ENCODE measurements around the gene TMEM154.
A peak's percentile ranks its signal among the peaks of the same experiment; 100 is the strongest.

The TMEM154 gene

DNA sequence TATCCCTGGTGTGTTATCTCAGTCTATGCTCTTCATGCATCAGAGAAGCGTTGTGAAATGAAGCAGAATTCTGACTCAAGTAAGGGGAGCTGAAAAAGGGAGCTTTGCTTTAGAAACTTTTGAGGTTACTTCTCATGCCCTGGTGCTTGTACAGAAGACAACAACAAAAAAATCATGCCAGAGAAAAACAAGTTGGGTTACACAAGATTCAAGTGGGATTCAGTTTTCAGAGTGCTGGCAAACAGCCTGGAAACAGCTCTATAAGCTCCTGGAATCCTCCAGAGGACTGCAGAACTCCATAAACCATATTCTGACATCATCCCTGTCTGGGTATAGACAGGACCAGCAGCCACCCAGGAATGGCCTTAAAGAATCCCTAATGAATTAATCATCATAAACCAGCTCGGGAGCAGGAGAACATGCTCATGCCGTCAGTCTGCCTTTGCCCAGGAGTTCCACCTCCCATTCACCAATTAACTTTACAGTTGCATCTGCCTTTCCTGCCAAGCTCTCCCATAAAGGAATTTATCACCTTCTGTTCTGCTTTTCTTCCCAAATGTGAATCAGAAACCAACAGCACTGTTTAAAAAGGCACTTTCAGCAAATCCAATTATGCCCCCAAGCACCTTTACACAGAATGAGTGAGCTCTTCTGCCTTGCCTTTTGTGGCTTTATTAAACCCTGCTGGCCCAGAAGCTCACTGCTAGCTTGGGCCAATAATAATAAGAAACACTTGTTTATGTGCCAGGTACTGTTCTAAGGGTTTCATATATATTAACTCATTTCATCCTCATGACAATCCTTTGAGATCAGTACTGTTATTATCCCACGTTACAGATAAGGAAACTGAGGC is 89.4 kb downstream of the TMEM154 start:
- no peak overlapping the region for H3K4me3 ChIP-seq (ENCODE audit: low read depth, low read length)
- DNase-seq (ENCODE audit: low read depth), result peak; percentile 56
- TF ChIP-seq, protein P1, sequence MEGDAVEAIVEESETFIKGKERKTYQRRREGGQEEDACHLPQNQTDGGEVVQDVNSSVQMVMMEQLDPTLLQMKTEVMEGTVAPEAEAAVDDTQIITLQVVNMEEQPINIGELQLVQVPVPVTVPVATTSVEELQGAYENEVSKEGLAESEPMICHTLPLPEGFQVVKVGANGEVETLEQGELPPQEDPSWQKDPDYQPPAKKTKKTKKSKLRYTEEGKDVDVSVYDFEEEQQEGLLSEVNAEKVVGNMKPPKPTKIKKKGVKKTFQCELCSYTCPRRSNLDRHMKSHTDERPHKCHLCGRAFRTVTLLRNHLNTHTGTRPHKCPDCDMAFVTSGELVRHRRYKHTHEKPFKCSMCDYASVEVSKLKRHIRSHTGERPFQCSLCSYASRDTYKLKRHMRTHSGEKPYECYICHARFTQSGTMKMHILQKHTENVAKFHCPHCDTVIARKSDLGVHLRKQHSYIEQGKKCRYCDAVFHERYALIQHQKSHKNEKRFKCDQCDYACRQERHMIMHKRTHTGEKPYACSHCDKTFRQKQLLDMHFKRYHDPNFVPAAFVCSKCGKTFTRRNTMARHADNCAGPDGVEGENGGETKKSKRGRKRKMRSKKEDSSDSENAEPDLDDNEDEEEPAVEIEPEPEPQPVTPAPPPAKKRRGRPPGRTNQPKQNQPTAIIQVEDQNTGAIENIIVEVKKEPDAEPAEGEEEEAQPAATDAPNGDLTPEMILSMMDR (IDR thresholded peaks at IDR 0.05; ENCODE audit: control insufficient read depth, extremely low read depth, insufficient read depth), result no peak

DNA sequence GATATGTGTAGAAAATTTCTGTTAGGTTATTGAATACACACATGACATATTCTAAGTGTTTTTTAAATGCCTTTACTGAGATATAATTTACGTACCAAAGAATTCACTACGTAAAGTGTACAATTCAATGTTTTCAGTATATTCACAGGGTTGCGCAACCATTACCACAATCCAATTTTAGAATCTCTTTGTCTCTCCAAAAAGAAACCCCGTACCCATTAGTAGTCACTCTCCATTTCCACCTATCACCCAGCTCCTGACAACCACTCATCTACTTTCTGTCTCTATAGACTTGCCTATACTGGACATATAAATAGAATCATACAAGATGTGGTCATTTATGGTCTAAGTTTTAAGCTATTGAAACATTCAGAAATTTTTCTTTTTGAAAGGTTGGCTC is 90.9 kb downstream of the TMEM154 start:
- no peak overlapping the region for H3K4me3 ChIP-seq (ENCODE audit: low read depth, low read length)
- TF ChIP-seq, protein P1 (IDR thresholded peaks at IDR 0.05; ENCODE audit: control insufficient read depth, extremely low read depth, insufficient read depth), result no peak
- DNase-seq (ENCODE audit: low read depth), result no peak

DNA sequence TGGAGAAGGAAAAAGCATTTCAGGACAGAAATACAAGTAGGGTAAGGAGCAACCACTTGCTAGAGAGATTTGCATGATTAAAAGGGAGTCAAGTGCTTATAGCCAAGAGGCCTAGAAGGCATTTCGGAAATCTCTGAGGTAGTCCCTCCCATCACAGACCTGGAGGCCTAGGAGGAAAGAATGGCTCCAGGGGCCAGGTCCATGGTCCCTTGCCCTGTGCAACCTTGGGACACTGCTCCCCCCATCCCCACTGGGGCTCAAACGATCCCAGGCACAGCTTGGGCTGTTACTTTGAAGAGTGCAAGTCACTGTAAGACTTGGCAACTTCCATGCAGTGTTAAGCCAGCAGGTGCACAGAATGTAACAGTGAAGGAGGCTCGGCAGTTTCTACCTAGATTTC is 92.7 kb downstream of the TMEM154 start:
- no peak for DNase-seq (ENCODE audit: low read depth)
- TF ChIP-seq, protein P1 (IDR thresholded peaks at IDR 0.05; ENCODE audit: control insufficient read depth, extremely low read depth, insufficient read depth), result no peak
- H3K4me3 ChIP-seq (ENCODE audit: low read depth, low read length), result no peak overlapping the region

DNA sequence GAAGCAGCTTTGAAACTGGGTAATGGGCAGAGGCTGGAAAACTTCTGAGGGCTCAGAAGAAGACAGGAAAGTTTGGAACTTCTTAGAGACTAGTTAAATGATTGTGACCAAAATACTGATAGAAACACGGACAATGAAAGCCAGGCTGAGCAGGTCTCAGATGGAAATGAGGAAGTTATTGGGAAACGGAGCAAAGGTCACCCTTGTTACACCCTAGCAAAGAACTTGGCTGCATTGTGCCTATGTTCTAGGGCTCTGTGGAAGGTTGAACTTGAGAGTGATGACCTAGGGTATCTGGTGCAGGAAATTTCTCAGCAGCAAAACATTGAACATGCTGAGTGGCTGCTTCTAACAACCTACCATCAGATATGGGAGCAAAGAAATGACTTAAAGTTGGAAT is 93.1 kb downstream of the TMEM154 start:
- H3K4me3 ChIP-seq (ENCODE audit: low read depth, low read length), result no peak overlapping the region
- DNase-seq (ENCODE audit: low read depth), result no peak
- TF ChIP-seq, protein P1 (IDR thresholded peaks at IDR 0.05; ENCODE audit: control insufficient read depth, extremely low read depth, insufficient read depth), result no peak

DNA sequence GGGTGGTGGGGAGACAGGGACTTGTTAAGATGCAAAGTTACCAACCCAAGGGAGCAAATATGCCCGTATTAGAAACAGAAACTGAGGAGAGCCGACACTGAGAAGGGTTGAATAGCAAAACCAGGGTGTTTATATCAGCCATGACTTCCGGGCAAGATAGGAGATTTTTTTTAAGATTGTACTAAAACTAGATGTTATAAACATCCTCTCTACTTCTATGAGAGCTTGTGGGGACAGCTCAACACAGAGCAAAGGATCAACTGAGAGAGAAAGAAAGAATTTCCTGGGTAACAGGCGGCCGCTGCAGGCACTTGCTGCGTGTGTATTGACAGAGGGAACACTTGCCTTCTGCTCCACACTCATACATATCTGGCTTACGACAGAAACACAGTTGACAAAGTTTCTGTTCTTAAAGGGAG is 94.8 kb downstream of the TMEM154 start:
- H3K4me3 ChIP-seq (ENCODE audit: low read depth, low read length), result no peak overlapping the region
- DNase-seq (ENCODE audit: low read depth), result no peak
- TF ChIP-seq, protein P1 (IDR thresholded peaks at IDR 0.05; ENCODE audit: control insufficient read depth, extremely low read depth, insufficient read depth), result no peak

DNA sequence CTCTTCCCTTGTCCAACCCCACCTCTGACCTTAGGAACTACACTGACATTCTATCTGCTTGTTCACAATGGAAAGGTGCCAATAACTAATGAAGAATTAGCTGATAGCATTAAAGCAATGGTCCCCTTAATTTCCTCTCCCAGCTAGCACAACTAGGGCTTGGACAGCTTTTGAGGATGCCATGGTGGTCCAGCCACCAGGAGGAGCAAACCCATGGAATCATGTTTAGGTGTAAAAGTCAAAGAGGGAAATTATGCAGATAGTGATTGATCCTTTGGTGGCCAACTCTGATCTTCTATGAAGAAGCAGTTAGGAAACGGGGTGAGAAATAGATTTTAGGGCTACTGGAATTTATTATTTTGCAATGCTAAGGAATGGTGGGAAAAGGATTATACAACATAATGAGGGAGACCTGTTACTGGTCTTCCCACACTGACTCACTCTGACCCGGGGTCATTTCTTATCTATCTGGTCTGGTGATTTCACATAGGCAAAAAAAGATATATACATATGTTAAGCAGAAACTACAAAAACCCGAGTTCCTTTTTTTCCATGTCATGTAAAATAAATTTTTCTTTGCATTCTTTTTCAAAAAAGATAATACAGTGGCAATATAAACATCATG is 98.1 kb downstream of the TMEM154 start:
- TF ChIP-seq, protein P1 (IDR thresholded peaks at IDR 0.05; ENCODE audit: control insufficient read depth, extremely low read depth, insufficient read depth), result no peak
- DNase-seq (ENCODE audit: low read depth), result no peak
- no peak overlapping the region for H3K4me3 ChIP-seq (ENCODE audit: low read depth, low read length)

All from LNCaP clone FGC (cell line).